ENCODE data around the gene PISD.
"Not testable (repeated sequence)": the region's sequence is repeated elsewhere in the genome, so short reads cannot be mapped to it uniquely, and the experiment has no call there.

PISD gene

DNA sequence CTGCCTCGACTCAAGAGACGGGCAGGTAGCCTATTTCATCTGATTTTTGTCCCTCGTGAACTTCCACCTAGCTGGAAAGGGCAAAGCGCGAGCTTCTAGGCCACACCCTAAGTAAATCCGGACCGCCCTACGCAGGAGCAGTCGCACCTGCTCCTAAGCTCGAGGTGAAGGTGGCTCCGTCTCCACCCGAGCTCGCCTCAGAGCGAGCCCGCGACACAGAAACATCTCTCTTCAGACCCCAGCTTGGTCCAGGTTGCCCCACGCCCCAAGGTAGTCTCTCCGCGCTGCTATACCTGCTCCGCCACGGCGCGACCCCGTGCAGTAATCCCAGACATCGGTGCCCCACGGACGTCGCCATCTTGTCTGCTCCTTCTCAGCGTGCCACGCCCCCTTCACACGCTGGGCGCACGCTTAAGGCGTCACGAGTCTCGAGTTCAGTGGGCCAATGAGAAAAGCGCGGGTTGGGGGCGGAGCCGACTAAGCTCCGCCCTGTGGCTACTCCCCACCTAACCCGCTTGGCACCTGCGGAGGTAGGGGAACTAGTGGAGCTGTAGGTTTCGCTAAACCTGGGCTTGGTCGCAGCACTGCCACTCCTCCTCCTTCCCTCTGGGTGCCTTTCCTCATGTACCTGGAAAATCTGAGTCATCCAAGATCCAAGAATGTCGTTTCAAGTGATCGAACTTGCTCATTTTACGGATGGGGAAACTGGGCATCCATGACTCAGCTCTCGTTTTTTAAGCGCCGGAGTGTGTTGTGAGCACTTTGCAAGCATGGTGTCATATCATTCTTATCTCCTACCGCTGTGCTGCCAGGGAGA is at the start of gene PISD:
PISD (minus strand) TSS at position 365 of the 817 bp plus-strand sequence; CDS start at position 358, 7 bp downstream.
- DNase-seq, result peak; percentile 93

- DNase-seq, result not testable (repeated sequence)
These were observed 49.2 kb upstream of the PISD start for GRCh38 chr22:31711226-31711625.

DNA sequence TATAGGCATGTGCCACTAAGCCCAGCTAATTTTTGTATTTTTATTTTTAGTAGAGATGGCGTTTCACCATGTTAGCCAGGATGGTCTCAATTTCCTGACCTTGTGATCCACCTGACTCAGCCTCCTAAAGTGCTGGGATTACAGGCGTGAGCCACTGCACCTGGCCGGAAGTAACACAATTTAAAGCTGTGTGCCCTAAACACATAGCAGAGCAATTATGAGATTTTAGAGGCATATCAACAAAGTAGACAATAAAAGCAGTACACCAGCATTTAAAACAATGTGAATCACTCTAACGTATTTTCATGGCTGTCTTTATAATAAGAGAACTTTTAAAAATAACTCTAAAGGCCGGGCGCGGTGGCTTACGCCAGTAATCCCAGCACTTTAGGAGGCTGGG is 45.5 kb upstream of the PISD start:
- peak; percentile 9 for DNase-seq

GRCh38 chr22:31695423-31695822 is 33.4 kb upstream of the PISD start:
- DNase-seq, result no peak

- not testable (repeated sequence) for DNase-seq
These were observed 32.0 kb upstream of the PISD start for GRCh38 chr22:31694046-31694445.

DNA sequence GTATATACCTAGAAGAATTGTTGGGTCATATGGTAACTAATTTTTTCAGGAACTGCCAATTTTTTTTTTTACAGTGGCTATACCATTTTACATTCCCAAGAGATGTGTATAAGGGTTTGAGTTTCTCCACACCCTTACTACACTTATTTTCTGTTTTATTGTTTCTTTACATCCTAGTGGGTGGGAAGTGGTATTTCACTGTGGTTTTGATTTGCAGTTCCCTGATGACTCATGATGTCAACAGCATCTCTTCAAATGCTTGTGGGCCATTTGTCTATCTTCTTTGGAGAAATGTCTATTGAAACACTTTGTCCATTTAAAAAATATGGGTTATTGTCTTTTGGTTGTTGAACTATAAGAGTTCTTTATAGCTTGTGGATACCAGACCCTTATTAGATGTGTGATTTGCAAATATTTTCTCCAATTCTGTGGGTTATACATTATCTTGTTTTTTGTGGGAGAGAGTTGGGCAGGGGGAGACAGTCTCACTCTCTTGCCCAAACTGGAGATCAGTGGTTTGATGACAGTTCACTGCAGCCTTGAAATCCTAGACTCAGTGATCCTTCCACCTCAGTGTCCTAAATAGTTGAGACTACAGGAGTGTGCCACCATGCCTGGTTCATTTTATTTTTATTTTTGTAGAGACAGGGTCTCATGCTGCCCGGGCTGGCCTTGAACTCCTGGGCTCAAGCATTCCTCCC is 30.3 kb upstream of the PISD start:
- DNase-seq, result no peak

GRCh38 chr22:31691408-31691807 is 29.4 kb upstream of the PISD start:
- DNase-seq, result no peak

GRCh38 chr22:31683181-31684105 is 21.4 kb upstream of the PISD start:
- DNase-seq, result no peak

DNA sequence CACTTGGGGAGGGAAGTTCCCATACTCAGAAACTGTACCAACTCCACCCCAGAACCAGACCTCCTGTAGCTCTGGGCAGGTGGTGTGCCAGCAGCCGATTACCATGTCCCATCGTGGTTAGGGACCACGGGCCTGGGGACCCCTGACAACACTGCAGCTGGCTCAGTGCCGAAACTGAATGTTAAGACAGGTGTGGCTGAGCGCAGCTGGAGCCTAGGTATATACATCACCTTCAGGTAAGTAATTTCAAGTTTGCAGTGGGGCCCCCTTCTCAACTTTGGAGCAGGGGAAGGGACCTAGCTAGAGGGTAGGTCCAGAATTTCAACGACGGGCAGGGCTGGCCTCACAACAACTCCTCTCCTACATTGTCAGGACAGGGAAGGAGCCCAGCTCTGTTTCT is 20.7 kb upstream of the PISD start:
- no peak for DNase-seq

- DNase-seq, result no peak
These were observed 19.6 kb upstream of the PISD start for GRCh38 chr22:31681349-31682345.

DNA sequence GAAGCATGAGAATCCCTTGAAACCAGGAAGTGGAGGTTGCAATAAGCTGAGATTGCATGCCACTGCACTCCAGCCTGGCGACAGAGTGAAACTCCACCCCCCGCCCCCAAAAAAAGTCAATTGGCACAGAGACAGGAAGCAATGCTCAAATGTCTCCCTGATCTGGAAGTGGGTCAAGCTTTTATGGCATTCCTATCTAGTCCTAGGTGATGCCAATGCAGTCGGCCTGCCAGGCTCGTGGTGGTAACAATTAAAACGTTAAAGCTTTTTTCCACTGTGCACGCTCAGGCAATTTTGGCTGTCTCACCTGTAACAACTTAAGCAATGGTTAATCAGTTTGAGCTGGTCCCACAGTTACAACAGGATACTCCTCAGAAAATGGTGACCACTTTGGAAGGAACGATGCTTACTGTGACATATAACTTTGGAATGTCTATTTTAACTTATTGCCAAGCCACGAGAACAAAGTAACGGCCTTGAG is 18.9 kb upstream of the PISD start:
- no peak for DNase-seq

GRCh38 chr22:31678748-31679147 is 16.7 kb upstream of the PISD start:
- no peak for DNase-seq

- peak; percentile 92 for DNase-seq
These were observed 14.7 kb upstream of the PISD start for GRCh38 chr22:31676700-31677099.

GRCh38 chr22:31674219-31674618 is 12.2 kb upstream of the PISD start:
- not testable (repeated sequence) for DNase-seq

DNA sequence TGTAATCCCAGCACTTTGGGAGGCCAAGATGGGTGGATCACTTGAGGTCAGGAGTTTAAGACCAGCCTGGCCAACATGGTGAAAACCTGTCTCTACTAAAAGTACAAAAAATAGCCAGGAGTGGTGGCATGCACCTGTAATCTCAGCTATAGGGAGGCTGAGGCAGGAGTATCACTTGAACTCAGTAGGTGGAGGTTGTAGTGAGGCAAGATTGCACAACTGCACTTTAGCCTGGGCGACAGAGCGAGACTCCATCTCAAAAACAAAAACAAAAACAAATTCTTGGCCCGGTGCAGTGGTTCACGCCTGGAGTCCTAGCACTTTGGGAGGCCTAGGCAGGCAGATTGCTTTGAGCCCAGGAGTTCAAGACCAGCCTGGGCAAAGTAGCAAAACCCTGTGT is 6.8 kb upstream of the PISD start:
- DNase-seq, result not testable (repeated sequence)

- DNase-seq, result no peak
These were observed 638 bp upstream of the PISD start for GRCh38 chr22:31662668-31663037.

DNA sequence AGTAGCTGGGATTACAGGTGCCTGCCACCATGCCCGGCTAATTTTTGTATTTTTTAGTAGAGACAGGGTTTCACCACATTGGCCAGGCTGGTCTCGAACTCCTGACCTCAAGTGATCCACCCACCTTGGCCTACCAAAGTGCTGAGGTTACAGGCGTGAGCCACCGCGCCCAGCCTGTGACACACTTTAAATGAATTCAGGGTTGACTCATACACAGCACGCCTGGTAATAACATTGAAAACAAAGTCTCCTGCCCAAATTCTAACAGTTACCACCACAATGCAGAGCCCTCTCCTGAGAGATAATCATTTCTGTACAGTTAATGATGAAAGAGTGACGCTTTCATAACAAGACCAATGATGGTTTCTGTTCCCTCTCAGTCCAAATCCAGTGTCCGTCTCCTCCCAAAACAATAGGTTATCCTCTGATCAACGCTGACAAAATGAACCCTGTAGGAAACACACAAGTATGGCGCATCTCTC is 1.1 kb downstream of the PISD start:
- DNase-seq, result not testable (repeated sequence)

DNA sequence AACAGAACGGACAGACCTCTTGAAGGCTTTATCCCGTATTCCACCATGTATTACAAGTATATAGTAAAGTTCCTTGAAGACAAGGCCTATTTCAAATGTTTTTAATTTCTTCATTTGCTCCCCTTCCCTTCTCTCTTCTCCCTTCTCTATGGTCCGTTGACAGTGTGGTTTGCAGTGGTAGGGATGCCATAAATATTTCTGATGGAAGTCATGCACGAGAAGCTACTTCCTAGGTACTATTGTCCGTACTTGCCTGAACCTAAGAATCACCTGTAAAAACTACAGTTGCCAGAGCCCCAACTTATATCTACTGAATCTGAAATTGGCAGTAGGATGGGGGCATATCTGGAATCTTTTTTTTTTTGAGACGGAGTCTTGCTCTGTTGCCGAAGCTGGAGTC is 2.8 kb downstream of the PISD start:
- no peak for DNase-seq

GRCh38 chr22:31654408-31654807 is 7.6 kb downstream of the PISD start:
- DNase-seq, result no peak

DNA sequence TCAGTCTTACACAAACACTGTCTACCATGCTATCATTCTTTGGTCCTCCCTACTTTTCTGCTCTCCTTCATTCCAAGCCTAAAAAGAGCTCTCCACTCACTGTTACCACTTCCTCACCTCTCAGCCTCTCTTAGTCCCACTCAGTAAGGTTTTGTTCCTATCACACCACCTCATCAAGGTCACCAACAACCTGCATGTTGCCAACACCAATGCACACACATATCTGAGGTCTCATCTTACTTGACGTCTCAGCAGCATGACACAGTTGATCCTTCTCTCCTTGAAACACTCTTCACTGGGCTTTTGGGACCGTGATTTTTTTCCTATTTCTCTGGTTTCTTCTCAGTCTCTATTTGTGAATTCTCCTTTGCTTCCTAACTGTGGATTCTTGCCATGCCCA is 8.1 kb downstream of the PISD start:
- DNase-seq, result no peak

DNA sequence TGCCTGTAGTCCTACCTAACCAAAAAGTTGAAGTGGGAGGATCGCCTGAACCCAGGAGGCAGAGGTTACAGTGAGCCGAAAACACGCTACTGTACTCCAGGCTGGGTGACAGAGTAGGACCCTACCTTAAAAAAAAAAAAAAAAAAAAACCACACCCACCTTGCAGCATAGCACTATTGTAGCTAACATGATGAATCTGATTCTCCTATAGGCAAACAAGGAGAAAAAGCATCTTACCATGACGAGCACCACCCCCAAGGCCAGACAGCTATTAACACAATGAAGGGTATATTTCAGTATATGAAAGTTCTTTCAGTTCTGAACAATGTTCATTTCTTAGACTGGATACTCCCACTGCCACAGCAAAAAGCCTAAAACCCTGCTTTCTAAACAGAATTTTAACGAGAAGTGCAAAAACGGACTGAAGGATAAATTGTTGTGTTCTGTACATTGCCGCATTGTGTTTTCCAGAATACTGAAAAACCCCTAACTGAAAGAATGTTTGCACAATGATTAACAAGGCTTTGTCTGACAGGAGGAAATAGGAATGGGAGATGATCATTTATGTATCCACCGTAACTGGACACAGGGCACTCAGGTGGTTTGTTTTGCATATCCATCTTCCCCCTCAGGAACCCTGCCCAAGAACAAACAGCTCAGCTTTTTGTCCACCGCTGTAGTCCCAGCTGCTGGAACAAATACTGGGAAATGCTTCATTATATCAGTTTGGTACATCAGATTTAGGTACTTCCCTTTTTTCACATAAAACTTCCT is 8.9 kb downstream of the PISD start:
- peak; percentile 16 for DNase-seq

Data from COR-L47 (cell line).